ENCODE data around the gene ZNF892. TPM values are rescaled to one million over a fixed set of nuclear protein-coding genes. Genes with fewer than 3 reads are reported as not detected.

ZNF892 gene
- total RNA-seq, 1 donor from 2014 or later = 2.7 TPM

DNA sequence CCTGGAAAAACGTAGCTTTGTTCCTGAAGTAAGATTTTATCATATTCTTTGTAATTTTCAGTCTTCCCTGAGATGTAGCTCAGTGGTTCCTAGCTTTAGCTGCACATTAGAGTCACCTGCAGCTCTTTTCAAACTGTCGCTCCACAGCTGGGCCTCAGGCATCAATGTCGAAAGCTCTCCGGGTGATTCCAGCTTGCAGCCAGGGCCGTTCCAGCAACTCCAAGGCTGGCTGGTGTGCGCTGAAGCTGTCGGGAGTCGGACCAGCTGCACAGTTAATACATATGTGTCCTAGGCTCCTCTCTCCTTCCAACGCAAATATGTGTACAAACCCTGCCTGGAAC is 42.3 kb upstream of the ZNF892 start:
- intact Hi-C loops (cut with DNase I) = no loop called here
- no peaks in the 10 kb centered on the region for H3K27me3 ChIP-seq

GRCh38 chr2:95165371-95166064 is 41.8 kb upstream of the ZNF892 start, which contains the start of gene ZNF2:
TSS of gene ZNF2 (plus strand) at chr2:95165809. CDS start at chr2:95176227, 10,418 bp downstream.
- Histone ChIP-seq H3K36me3 (no peaks in the 10 kb centered on the region), H3K27me3 (no peaks in the 10 kb centered on the region), H3K4me1 (peaks cover 25% of the 10 kb centered on the region), H3K9me3 (no peaks in the 10 kb centered on the region), H3K27ac (peak within 1 kb of the TSS; percentile 86), H3K4me3 (peak within 1 kb of the TSS; percentile 62 to 75)
- intact Hi-C loops (cut with DNase I) = no loop called here
- peak; percentile 96 to 98 for DNase-seq (ENCODE audit: extremely low spot score in 2 of 2)
- TF ChIP-seq, protein P1, sequence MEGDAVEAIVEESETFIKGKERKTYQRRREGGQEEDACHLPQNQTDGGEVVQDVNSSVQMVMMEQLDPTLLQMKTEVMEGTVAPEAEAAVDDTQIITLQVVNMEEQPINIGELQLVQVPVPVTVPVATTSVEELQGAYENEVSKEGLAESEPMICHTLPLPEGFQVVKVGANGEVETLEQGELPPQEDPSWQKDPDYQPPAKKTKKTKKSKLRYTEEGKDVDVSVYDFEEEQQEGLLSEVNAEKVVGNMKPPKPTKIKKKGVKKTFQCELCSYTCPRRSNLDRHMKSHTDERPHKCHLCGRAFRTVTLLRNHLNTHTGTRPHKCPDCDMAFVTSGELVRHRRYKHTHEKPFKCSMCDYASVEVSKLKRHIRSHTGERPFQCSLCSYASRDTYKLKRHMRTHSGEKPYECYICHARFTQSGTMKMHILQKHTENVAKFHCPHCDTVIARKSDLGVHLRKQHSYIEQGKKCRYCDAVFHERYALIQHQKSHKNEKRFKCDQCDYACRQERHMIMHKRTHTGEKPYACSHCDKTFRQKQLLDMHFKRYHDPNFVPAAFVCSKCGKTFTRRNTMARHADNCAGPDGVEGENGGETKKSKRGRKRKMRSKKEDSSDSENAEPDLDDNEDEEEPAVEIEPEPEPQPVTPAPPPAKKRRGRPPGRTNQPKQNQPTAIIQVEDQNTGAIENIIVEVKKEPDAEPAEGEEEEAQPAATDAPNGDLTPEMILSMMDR (IDR thresholded peaks at IDR 0.05) = no peak
- TF ChIP-seq POLR2AphosphoS5 (IDR thresholded peaks at IDR 0.05; ENCODE audit: insufficient read depth in 1 of 2, low read depth in 1 of 2) (peak; percentile 94 to 98), POLR2A (IDR thresholded peaks at IDR 0.05) (peak in 1 of 2 donors; percentile 41)

More for the DNA sequence above, 42.3 kb upstream of the ZNF892 start:
- Histone ChIP-seq H3K4me3 (peak overlapping the region; percentile 62 to 75), H3K36me3 (no peaks in the 10 kb centered on the region), H3K9me3 (no peaks in the 10 kb centered on the region), H3K4me1 (peaks cover 25% of the 10 kb centered on the region), H3K27ac (peak overlapping the region; percentile 86)
- DNase-seq (ENCODE audit: extremely low spot score in 2 of 2) = no peak
- TF ChIP-seq, protein P1 (IDR thresholded peaks at IDR 0.05) = no peak
- no peak for TF ChIP-seq POLR2A (IDR thresholded peaks at IDR 0.05)
- TF ChIP-seq POLR2AphosphoS5 (IDR thresholded peaks at IDR 0.05; ENCODE audit: insufficient read depth in 1 of 2, low read depth in 1 of 2) = no peak

- intact Hi-C loops (cut with DNase I) = no loop called here
- no peaks in the 10 kb centered on the region for H3K27me3 ChIP-seq
- no peak for DNase-seq (ENCODE audit: extremely low spot score in 2 of 2)
- no peaks in the 10 kb centered on the region for H3K9me3 ChIP-seq
- peaks cover 25% of the 10 kb centered on the region for H3K4me1 ChIP-seq
- H3K27ac ChIP-seq = peak overlapping the region; percentile 86
- TF ChIP-seq POLR2A (IDR thresholded peaks at IDR 0.05) (no peak), POLR2AphosphoS5 (IDR thresholded peaks at IDR 0.05; ENCODE audit: insufficient read depth in 1 of 2, low read depth in 1 of 2) (no peak)
- TF ChIP-seq, protein P1 (IDR thresholded peaks at IDR 0.05) = no peak
- peak overlapping the region; percentile 62 to 75 for H3K4me3 ChIP-seq
- H3K36me3 ChIP-seq = no peaks in the 10 kb centered on the region
Measured at GRCh38 chr2:95166065-95166763, 41.1 kb upstream of the ZNF892 start.

- H3K4me3 ChIP-seq = no peak overlapping the region
- no peak for DNase-seq (ENCODE audit: extremely low spot score in 2 of 2)
- intact Hi-C loops (cut with DNase I) = no loop called here
- H3K4me1 ChIP-seq = peaks cover 1% of the 10 kb centered on the region
- no peak overlapping the region for H3K27ac ChIP-seq
- H3K27me3 ChIP-seq = no peaks in the 10 kb centered on the region
- no peaks in the 10 kb centered on the region for H3K9me3 ChIP-seq
- peaks cover 0 to 5% of the 10 kb centered on the region in 2 donors for H3K36me3 ChIP-seq
- TF ChIP-seq POLR2AphosphoS5 (IDR thresholded peaks at IDR 0.05; ENCODE audit: insufficient read depth in 1 of 2, low read depth in 1 of 2) = no peak
- TF ChIP-seq, protein P1 (IDR thresholded peaks at IDR 0.05) = no peak
Measured at GRCh38 chr2:95171902-95172301, 35.4 kb upstream of the ZNF892 start.
